T-cell (primary cell): ENCODE results near the gene MARF1. TPM values are rescaled to one million over a fixed set of nuclear protein-coding genes. Genes with fewer than 3 reads are reported as not detected.
A peak's percentile ranks its signal among the peaks of the same experiment; 100 is the strongest.

Experiments used
- ATAC-seq, 4 experiments: fragments of 200-7000 bp in 3 of 4; fragments of 150-1000 bp in 1 of 4; cut with Tn5 transposase; replicated peaks in 1 of 4; 1 replicate in 3 of 4; 2 replicates in 1 of 4; pipeline ENCODE4 v1.10.0; 2021; ENCODE audit warnings: moderate library complexity in 3 of 4, mild to moderate bottlenecking in 2 of 4, moderate number of reproducible peaks in 1 of 4
- CTCF ChIA-PET, 2 donors: fragments of 300-600 bp; sonication (Branson Sonifier 250); formaldehyde crosslinking; loops; one replicate each; lab custom pipeline; 2022; ENCODE audit warnings: antibody characterized with exemption in 2 of 2; lab: Charles Lee
- POLR2A ChIA-PET, 2 donors: fragments of 300-600 bp; sonication (Branson Sonifier 250); formaldehyde crosslinking; loops; one replicate each; lab custom pipeline; 2022; ENCODE audit warnings: antibody characterized with exemption in 2 of 2; lab: Charles Lee
- DNase-seq, 35 experiments: peaks; one replicate each; pipeline versions ENCODE4 v3.0.0 to v3.0.0-alpha.2; 2013 to 2023
- H3K27ac ChIP-seq: one replicate; pipeline ENCODE4 v1.5.1; 2013; ENCODE audit warnings: low read length
- H3K27me3 ChIP-seq, 2 experiments: replicated peaks in 1 of 2; 1 replicate in 1 of 2; 2 replicates in 1 of 2; pipeline versions ENCODE4 v1.6.1 to v1.7.0; 2013; ENCODE audit warnings: low read length in 1 of 2, mixed read lengths in 1 of 2; ENCODE audit not compliant: control insufficient read depth in 2 of 2, insufficient read depth in 2 of 2; ENCODE audit errors: extremely low read depth in 1 of 2
- H3K36me3 ChIP-seq, 2 donors: 1 replicate in 1 of 2; 2 replicates in 1 of 2; pipeline versions ENCODE4 v1.6.1 to v1.7.0; 2013; ENCODE audit warnings: low read length in 1 of 2; ENCODE audit not compliant: control insufficient read depth in 2 of 2, insufficient read depth in 1 of 2; ENCODE audit errors: extremely low read depth in 1 of 2
- H3K4me1 ChIP-seq, 2 experiments: 1 replicate in 1 of 2; 2 replicates in 1 of 2; pipeline versions ENCODE4 v1.6.1 to v1.7.0; 2013; ENCODE audit warnings: low read length in 2 of 2, mixed read lengths in 1 of 2; ENCODE audit not compliant: insufficient read depth in 2 of 2, control insufficient read depth in 1 of 2; ENCODE audit errors: extremely low read depth in 1 of 2
- H3K4me3 ChIP-seq, 2 donors: 1 replicate in 1 of 2; 2 replicates in 1 of 2; pipeline versions ENCODE4 v1.5.1 to v1.7.0; 2013; ENCODE audit warnings: mild to moderate bottlenecking in 2 of 2, low read length in 1 of 2, moderate library complexity in 1 of 2; ENCODE audit not compliant: control insufficient read depth in 1 of 2; ENCODE audit errors: extremely low read depth in 1 of 2
- H3K9me3 ChIP-seq: 2 replicates; pipeline ENCODE4 v1.7.0; 2013
- H3K27ac Mint-ChIP-seq, 2 donors: one replicate each; pipeline ENCODE4 v1.8.0; 2020 to 2021; ENCODE audit warnings: mild to moderate bottlenecking in 2 of 2, mixed read lengths in 2 of 2
- H3K27me3 Mint-ChIP-seq, 2 donors: one replicate each; pipeline ENCODE4 v1.8.0; 2021 to 2022; ENCODE audit warnings: mixed read lengths in 2 of 2
- H3K36me3 Mint-ChIP-seq: one replicate; pipeline ENCODE4 v1.8.0; 2021; ENCODE audit warnings: mixed read lengths
- H3K4me1 Mint-ChIP-seq, 3 donors: one replicate each; pipeline ENCODE4 v1.8.0; 2020 to 2022; ENCODE audit warnings: mixed read lengths in 3 of 3, mild to moderate bottlenecking in 1 of 3
- H3K4me3 Mint-ChIP-seq, 3 donors: one replicate each; pipeline ENCODE4 v1.8.0; 2020 to 2022; ENCODE audit warnings: mild to moderate bottlenecking in 3 of 3, mixed read lengths in 3 of 3, moderate library complexity in 3 of 3
- H3K9me3 Mint-ChIP-seq, 3 donors: one replicate each; pipeline ENCODE4 v1.8.0; 2020 to 2022; ENCODE audit warnings: mixed read lengths in 3 of 3
- WGBS: methylation state at CpG from one replicate; pipeline ENCODE4 v1.1.5; 2013; ENCODE audit warnings: missing lambda C conversion rate; ENCODE audit not compliant: insufficient coverage; 5-methylcytosine and 5-hydroxymethylcytosine counted together
- total RNA-seq, 35 experiments: library from RNA in 6 of 35; stranded (reverse) in 6 of 35; fragments of 120-200 nt in 1 of 35; gene quantifications; one replicate each; pipeline versions ENCODE4 v1.2.1 to v1.2.4 and lab custom pipeline; 2013 to 2026

Gene MARF1
- total RNA-seq, 5 donors from 2014 or later (not counting 1 experiment from before 2014, with no cell fraction given): 151 to 180 (median 177) TPM

GRCh38 chr16:15604460-15605440, 38.2 kb downstream of the MARF1 start:
- Histone ChIP-seq H3K4me3 (no peak overlapping the region), H3K36me3 (peaks cover 19 to 99% of the 10 kb centered on the region in 2 donors), H3K27me3 (no peaks in the 10 kb centered on the region), H3K27ac (no peak overlapping the region), H3K4me1 (no peaks in the 10 kb centered on the region), H3K9me3 (no peaks in the 10 kb centered on the region)
- Mint-ChIP-seq H3K27me3 (no peaks in the 10 kb centered on the region), H3K27ac (peak overlapping the region; percentile 48 to 65), H3K9me3 (no peaks in the 10 kb centered on the region), H3K4me1 (peaks cover 3 to 16% (median 4%) of the 10 kb centered on the region in 3 donors), H3K36me3 (peaks cover 79% of the 10 kb centered on the region), H3K4me3 (no peak overlapping the region)
- no peak for DNase-seq
- ChIA-PET POLR2A (interaction anchor here in 1 of 2 donors (0.6 kb wide), 1 partner anchor 8 kb away, joined by 3 read pairs; no protein-coding TSS in a partner anchor), CTCF (interaction anchor here in 1 of 2 donors (0.6 kb wide), 1 partner anchor 58 kb away, joined by 8 read pairs; no protein-coding TSS in a partner anchor)
- ATAC-seq: no peak
- 95% methylated on average over 4 of the region's 14 CpGs for WGBS

DNA sequence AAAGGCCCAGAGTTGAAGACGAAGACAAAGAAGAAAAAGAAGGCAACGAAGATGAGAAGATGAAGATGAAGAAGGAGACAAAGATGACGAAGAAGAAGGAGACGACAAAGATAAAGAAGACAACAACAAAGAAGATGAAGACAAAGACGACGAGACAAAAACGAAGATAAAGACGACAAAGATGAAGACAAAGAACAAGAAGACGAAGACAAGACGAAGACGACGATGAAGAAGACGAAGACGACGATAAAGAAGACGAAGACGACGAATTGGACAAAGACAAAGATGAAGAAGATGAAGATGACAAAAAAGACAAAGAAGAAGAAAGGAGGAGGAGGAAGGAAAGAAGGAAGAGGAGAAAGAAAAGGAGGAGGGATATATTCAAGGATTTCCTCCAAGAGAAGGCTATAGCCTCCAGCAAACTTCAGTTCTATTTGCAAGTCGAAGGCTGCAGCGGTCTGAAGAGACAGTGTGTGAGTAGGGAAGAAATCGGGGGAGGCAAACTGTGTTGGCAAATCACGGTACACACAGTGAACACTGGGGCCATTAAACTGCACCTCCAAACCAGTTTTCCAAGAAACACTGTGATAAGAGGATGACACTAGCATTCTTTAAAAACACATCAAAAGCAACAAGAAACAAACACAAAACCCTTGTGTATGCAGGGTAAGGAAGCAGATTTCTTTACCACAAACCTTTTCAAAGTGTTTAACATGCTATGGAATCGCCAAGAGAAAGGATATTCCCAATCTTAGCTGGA, 40.5 kb downstream of the MARF1 start:
- whole genome bisulfite sequencing: 98% methylated on average over 18 of the region's 23 CpGs
- H3K4me1 Mint-ChIP-seq: peaks cover 3 to 16% (median 4%) of the 10 kb centered on the region in 3 donors
- H3K27me3 Mint-ChIP-seq: no peaks in the 10 kb centered on the region
- peaks cover 21 to 99% of the 10 kb centered on the region in 2 donors for H3K36me3 ChIP-seq
- CTCF ChIA-PET: no interaction called here
- H3K9me3 ChIP-seq: no peaks in the 10 kb centered on the region
- no peak overlapping the region for H3K4me3 Mint-ChIP-seq
- H3K27me3 ChIP-seq: no peaks in the 10 kb centered on the region
- no peak overlapping the region for H3K4me3 ChIP-seq
- peaks cover 76% of the 10 kb centered on the region for H3K36me3 Mint-ChIP-seq
- POLR2A ChIA-PET: interaction anchor here in 1 of 2 donors (0.6 kb wide), 1 partner anchor 16 kb away, joined by 3 read pairs; no protein-coding TSS in a partner anchor
- DNase-seq (no peak), ATAC-seq (no peak)
- H3K9me3 Mint-ChIP-seq: no peaks in the 10 kb centered on the region
- H3K27ac Mint-ChIP-seq: peak overlapping the region; percentile 30 to 68
- no peak overlapping the region for H3K27ac ChIP-seq
- no peaks in the 10 kb centered on the region for H3K4me1 ChIP-seq

- Mint-ChIP-seq H3K4me1 (peaks cover 0 to 7% (median 3%) of the 10 kb centered on the region in 3 donors), H3K9me3 (no peaks in the 10 kb centered on the region), H3K27ac (peak overlapping the region; percentile 37 to 82), H3K4me3 (no peak overlapping the region), H3K36me3 (peaks cover 73% of the 10 kb centered on the region), H3K27me3 (no peaks in the 10 kb centered on the region)
- ChIA-PET POLR2A (interaction anchor here (0.5 to 0.7 kb wide), 3 partner anchors 36 to 573 kb away, joined by 3 to 6 read pairs (median 3); no protein-coding TSS in a partner anchor), CTCF (no interaction called here)
- 96% methylated on average over 4 of the region's 9 CpGs for WGBS
- Histone ChIP-seq H3K4me3 (no peak overlapping the region), H3K27me3 (no peaks in the 10 kb centered on the region), H3K36me3 (peaks cover 18 to 99% of the 10 kb centered on the region in 2 donors), H3K4me1 (no peaks in the 10 kb centered on the region), H3K9me3 (no peaks in the 10 kb centered on the region), H3K27ac (no peak overlapping the region)
- DNase-seq (no peak), ATAC-seq (no peak)
Measured at GRCh38 chr16:15601212-15601879, 41.6 kb downstream of the MARF1 start.

- no peaks in the 10 kb centered on the region for H3K9me3 Mint-ChIP-seq
- POLR2A ChIA-PET: interaction anchor here (0.6 to 0.7 kb wide), 2 partner anchors 43 to 45 kb away, joined by 3 to 10 read pairs; no protein-coding TSS in a partner anchor
- CTCF ChIA-PET: no interaction called here
- H3K27ac Mint-ChIP-seq: peak overlapping the region in 1 of 2 donors; percentile 66
- H3K4me1 ChIP-seq: no peaks in the 10 kb centered on the region
- ATAC-seq (no peak), DNase-seq (no peak)
- H3K9me3 ChIP-seq: no peaks in the 10 kb centered on the region
- WGBS: 98% methylated on average over 17 of the region's 21 CpGs
- H3K27me3 Mint-ChIP-seq: no peaks in the 10 kb centered on the region
- H3K27me3 ChIP-seq: no peaks in the 10 kb centered on the region
- no peak overlapping the region for H3K4me3 Mint-ChIP-seq
- peaks cover 79% of the 10 kb centered on the region for H3K36me3 Mint-ChIP-seq
- peaks cover 18 to 94% of the 10 kb centered on the region in 2 donors for H3K36me3 ChIP-seq
- no peak overlapping the region for H3K4me3 ChIP-seq
- peaks cover 0 to 12% (median 9%) of the 10 kb centered on the region in 3 donors for H3K4me1 Mint-ChIP-seq
- H3K27ac ChIP-seq: no peak overlapping the region
Measured at GRCh38 chr16:15599303-15600070, 43.5 kb downstream of the MARF1 start.

GRCh38 chr16:15598648-15599190, 44.2 kb downstream of the MARF1 start:
- Mint-ChIP-seq H3K4me1 (peaks cover 0 to 16% (median 15%) of the 10 kb centered on the region in 3 donors), H3K9me3 (no peaks in the 10 kb centered on the region), H3K4me3 (no peak overlapping the region), H3K27me3 (no peaks in the 10 kb centered on the region), H3K36me3 (peaks cover 81% of the 10 kb centered on the region), H3K27ac (peak overlapping the region in 1 of 2 donors; percentile 53)
- H3K9me3 ChIP-seq: no peaks in the 10 kb centered on the region
- no peak overlapping the region for H3K27ac ChIP-seq
- POLR2A ChIA-PET: interaction anchor here (0.6 to 0.7 kb wide), 2 partner anchors 44 to 45 kb away, joined by 3 to 10 read pairs; no protein-coding TSS in a partner anchor
- CTCF ChIA-PET: interaction anchor here in 1 of 2 donors (0.7 kb wide), 1 partner anchor 55 kb away, joined by 10 read pairs; no protein-coding TSS in a partner anchor
- H3K27me3 ChIP-seq: no peaks in the 10 kb centered on the region
- DNase-seq (no peak), ATAC-seq (peak in 1 of 4 experiments; percentile 24)
- H3K4me3 ChIP-seq: no peak overlapping the region
- H3K4me1 ChIP-seq: no peaks in the 10 kb centered on the region
- peaks cover 18 to 86% of the 10 kb centered on the region in 2 donors for H3K36me3 ChIP-seq
- 73% methylated on average over 3 of the region's 17 CpGs for WGBS
